Epidermal melanocyte (primary cell): Measurements from ENCODE around the gene AANAT.

Experiments
- DNase-seq: peaks from one replicate; pipeline ENCODE4 v3.0.0; 2011; ENCODE audit warnings: low spot score; ENCODE audit not compliant: insufficient read length

AANAT gene

GRCh38 chr17:76487451-76488192 lies 20.2 kb downstream of the AANAT start:
- DNase-seq = no peak

DNA sequence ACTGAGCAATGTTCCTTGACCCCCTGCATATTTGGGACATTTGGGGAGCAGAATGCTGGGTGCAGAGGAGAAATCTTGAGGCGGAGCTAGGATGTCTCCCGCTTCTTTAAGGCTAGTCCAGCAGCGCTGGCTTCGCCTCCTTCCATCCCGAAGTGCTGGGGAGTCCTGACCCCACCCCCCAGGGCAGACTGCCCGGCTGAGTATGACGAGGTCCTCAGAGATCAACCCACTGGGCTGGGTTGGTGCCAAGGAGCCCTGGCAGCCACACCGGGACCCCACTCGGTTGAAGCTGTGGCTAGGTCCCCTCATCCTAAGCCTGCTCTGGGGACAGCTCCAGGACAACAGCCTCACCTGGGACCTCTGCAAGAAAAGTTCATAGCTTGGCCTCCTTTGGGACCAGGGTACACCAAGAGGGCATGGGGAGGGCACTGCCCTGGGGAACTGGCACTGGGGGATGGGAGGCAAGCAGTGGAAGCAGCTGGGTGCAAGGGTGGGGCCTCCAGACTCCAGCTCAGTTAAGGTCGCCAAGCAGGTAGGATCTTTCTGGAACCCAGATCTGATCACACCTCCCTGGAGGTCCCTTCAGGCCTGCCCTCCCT lies 22.8 kb downstream of the AANAT start:
- DNase-seq = no peak

- DNase-seq = no peak
Measured at GRCh38 chr17:76491271-76492122, 24.1 kb downstream of the AANAT start.

- no peak for DNase-seq
Measured at GRCh38 chr17:76492123-76492988, 25.0 kb downstream of the AANAT start.

DNA sequence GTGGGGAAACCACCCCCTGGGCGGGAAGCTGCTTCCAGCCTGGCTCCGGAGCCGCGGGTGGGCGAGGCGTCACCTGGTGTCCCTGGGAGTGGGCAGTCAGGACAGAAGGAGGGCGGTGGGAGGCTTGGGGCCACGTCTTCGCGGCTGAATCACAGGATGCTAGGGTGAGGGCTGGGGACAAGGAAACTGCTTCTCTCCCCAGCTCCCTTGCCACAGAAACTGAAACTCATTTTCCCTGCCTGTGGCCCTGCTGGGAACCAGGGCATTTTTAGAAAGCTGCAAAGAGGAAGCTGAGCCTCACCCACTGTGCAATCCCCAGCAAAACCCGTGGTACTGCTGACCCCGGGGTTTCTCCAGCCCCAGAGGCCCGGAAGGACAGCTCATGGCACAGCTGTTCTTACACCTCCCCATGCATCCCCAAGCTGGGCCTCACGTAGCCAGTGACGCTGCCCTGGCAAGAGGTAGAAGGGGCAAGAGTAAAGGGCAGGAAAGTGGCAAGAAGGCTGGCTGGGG lies 25.6 kb downstream of the AANAT start:
- peak; percentile 91 for DNase-seq

DNA sequence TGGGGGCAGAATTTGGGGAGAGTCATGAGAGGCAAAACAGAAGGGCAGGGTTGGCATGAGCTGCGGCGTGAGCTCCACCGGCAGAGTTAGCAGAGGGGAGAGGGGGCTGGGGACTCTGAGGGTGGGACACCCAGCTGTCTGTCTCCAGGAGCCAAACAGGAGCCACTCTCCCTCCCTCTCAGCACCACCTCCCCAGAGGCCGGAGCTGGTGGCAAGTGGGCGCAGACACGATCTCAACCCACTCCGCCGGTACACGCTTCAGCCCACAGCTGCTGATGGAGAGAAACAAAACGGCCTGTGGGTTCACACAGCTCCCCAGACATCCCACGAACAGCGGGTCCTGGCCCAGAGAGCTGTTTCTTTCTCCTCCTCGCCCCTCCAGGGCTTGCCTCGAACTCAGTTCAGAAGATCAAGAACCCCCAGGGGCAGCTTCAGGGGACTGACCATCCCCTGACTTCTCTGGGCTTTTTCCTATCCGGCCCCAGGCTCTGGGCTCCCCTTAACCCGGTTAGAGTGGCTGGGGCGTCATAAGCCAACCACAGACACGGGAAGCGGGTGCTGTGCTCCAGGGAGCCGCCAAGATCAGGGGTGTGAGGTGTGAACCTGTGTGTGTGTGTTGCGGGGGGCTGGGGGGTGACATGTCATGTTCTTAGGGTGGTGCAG lies 26.2 kb downstream of the AANAT start:
- DNase-seq = no peak

DNA sequence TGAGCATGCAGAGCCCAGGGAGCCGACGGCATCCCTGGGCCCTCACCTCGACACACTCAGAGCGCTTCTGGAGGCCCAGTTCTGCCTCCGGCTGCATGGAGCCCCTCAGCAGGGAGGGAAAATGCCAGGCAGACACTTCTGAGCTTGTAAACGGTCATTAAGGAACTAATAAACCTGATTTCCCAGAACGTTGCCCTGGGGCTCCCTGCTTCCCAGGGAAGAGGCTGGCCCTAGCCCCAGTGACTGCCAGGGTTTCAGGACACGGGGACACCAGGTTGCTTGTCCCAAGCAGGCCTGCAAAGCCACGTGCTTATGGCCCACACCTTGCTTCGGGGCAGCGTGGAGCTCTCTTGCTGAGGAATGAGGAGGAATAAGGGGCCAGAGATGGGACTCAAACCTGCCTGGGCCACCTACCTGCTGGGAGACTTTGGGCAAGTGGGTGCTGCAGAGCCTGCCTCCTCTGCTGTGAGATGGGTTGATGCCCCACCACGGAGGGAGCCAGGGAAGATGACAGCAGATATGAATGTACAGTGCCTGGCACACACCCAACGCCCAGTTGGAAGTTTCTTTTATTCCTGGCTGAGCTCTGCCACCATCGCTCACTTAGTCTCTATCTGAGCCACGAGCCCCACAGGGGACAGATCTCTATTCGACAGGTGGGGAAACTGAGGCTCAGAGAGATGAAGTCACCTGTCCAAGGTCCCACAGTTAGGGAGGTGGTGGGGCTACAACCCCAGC lies 28.4 kb downstream of the AANAT start:
- no peak for DNase-seq

GRCh38 chr17:76496464-76496863 lies 29.1 kb downstream of the AANAT start:
- no peak for DNase-seq

DNA sequence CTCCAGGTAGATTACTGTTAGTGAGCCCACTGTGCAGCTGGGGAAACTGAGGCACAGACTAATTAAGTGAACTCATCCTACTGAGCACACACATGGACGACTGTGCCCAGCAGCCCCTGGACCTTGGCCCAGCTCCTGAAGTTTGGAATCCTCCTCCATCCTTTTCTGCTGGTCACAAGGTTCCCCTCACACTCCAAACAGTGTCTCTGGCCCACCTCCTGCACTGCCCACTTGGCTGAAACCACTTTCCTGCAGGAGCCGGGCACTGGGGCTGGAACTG lies 30.2 kb downstream of the AANAT start:
- no peak for DNase-seq

- DNase-seq = peak; percentile 61
Measured at GRCh38 chr17:76497979-76498875, 30.8 kb downstream of the AANAT start.

DNA sequence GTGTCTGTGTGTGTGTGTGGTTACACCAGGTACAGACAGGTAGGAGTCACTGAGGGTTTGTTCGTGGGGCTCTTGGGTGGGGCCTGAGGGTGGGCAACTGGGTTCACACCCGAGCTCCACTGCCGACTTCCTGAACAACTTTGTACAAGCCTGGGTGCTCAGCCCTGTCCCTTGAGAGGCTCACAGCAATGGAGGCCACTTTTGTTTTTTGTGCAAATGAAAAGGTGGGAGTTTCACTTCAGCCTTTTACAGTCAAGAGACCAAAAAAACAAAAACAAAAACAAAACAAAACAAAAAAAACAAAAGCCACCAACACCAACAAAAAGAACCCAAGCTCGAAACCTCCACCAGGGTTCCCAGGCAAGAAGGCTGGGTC lies 31.5 kb downstream of the AANAT start:
- DNase-seq = no peak

GRCh38 chr17:76499267-76499667 lies 31.9 kb downstream of the AANAT start:
- DNase-seq = no peak

DNA sequence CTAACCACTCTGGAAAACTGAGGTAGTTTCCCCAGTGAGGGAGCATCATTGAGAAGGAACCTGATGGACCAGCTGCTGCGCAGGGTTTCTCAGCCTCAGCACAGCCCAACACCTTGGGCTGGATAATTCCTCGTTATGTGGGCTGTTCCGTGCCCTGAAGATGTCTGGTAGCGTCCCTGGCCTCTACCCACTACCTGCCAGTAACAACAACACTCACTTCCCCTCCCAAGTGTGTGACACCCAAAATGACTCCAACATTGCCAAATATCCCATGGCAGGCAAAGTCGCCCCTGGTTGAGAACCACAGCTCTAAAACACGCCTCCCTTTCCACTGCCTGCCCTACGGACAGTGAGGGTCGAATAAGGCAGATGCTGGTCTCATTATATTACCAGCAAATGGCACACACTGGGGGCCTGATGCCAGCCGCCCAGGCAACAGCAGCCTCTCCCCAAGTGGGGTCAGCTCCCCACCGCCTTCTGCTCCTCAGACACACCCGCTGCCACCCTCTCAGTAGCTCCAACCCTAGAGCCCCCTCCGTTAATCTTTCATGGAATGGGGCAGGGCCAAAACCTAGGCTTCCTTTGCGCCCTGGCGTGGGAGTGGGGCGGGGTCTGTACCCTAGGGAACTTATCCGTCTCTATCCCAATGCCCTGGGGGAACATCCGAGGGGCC lies 32.8 kb downstream of the AANAT start:
- no peak for DNase-seq

- no peak for DNase-seq
Measured at GRCh38 chr17:76500747-76501017, 33.3 kb downstream of the AANAT start.

DNA sequence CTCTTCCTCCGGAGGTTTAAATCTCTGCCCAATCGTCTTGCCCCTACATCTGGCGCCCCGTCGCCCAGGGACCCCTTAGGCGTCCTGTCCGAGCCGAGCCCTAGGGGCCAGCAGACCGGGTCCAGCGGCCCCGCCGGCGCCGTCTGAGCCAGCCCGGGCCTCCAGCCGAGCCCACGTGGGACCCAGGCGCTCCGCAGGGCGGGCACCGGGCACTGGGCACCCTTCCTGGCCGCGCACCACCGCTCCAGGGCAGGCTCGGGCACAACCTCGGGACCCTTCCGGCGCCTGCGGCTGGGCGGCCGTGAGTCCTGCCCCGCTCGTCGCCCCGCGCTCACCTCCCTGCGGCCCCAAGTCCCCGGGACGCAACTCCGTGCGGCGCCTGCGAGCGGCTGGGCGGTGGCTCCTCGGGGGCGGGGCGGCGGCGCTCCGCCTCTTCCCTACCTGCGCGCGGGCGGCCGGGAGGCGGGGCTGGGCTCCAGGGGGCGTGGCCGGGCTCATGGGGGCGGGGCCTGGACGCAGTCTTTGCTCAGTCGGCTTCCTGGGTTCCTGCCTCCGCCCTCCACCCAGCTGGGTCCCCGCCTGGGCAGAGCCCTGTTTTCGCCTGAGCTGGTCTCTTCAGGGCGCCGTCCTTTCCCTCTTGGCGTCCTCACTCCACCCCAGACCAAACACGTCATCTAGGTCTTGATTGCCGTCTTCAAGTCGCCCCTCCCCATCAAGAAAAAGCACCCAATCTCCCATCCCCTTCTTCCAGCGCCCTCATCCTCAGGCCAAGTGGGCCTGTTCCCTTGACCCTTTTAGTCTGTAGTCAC lies 33.8 kb downstream of the AANAT start, which contains the start of gene RHBDF2:
Gene RHBDF2 (minus strand): TSS at position 406 of the 809 bp plus-strand sequence. CDS start 19,899 bp downstream, outside the sequence.
- peak; percentile 84 for DNase-seq

DNA sequence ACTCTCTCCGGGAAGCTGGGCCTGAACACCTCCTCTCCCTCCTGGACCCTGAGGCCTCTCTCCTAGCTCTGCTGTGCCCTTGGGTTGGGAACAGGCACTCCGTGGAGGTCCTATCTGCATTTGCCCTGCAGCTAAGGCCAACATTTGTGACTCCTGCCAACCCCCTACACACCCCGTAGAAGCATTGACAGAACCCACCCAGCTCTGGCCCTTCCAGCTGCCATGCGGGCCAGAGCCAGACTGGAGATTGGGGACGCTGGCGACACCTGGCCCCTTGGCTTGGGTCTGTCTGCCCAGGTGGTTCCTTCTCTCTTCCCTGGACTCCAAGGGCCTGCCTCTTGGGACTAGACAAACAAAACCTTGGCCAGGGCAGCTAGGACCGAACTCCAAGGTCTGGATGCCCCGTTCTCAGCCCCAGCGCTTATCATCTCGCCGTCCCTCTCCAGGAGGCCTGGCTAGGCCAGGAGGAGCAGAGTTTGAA lies 34.5 kb downstream of the AANAT start:
- no peak for DNase-seq

DNA sequence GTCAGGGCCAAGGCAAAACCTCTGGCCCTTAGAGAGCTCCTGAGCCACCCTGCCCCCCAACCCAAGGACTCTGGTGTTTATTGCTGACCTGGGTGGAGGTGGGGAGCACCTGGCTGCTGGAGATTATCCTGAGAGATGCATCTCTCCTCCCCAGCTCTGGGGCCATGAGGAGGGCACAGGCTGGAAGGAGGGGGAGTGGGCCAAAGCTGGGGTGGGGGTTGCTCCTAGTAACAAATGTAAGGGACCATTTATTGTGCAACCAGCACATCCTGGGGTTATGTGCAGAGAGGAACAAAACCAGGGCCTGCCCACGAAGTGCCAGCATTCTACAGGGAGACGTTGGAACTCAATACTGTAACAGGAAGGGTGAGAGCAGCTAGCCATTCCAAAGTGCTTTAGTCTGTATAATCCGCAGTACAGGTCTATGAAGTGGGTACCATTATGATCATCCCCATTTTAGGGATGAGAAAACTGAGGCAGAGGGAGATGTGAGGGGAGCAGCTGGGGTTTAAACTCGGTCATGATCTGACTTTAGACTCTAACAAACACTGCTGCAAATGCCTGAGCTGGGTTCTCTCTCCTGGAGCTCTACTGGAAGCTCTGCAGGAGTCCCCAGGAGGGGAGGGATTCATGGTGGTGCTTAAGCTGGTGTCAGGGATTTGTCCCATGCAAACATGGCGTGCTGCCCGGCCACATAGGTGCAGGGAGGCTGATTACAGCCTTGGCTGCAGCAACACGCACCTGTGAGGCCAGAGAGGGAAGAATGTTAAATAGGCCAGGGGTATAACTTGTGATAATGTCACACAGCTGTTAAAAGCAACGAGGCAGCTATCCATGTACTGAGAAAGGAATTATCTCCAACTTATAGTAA lies 35.2 kb downstream of the AANAT start:
- DNase-seq = no peak
